K562 (cell line): ENCODE measurements around the gene SORBS2. TPM values are rescaled to one million over a fixed set of nuclear protein-coding genes. Genes with fewer than 3 reads are reported as not detected.

ENCODE experiments used
- CSDE1 ChIP-seq, 2 experiments: fragments of 450-650 bp; IDR thresholded peaks; 2 replicates each; pipeline ENCODE4 v1.6.1; 2016; ENCODE audit warnings: mild to moderate bottlenecking in 1 of 2
- EWSR1 ChIP-seq: fragments of 450-650 bp; IDR thresholded peaks from 2 replicates; pipeline ENCODE4 v1.6.1; 2018; ENCODE audit warnings: borderline replicate concordance, mild to moderate bottlenecking, low read depth, moderate library complexity; ENCODE audit not compliant: partially characterized antibody
- KLF16 ChIP-seq: IDR thresholded peaks from 2 replicates; pipeline ENCODE4 v1.6.1; 2016; ENCODE audit warnings: antibody characterized with exemption
- LCOR ChIP-seq: sonication (generic); formaldehyde crosslinking; IDR thresholded peaks from 2 replicates; pipeline ENCODE4 v1.8.0; 2022; ENCODE audit warnings: mild to moderate bottlenecking, missing genetic modification reagents
- MECOM ChIP-seq: fragments of 250-450 bp; sonication (Bioruptor Pico); IDR thresholded peaks from 2 replicates; pipeline ENCODE4 v1.8.0; 2022; ENCODE audit warnings: inconsistent platforms
- PHTF2 ChIP-seq: fragments of 250-450 bp; sonication (Bioruptor Pico); IDR thresholded peaks from 2 replicates; pipeline ENCODE4 v1.5.0; 2021; ENCODE audit warnings: mild to moderate bottlenecking
- RBM14 ChIP-seq: fragments of 200-400 bp; formaldehyde crosslinking; IDR thresholded peaks from 2 replicates; pipeline ENCODE4 v1.6.1; 2018; ENCODE audit warnings: low read depth, mild to moderate bottlenecking, low read length, moderate library complexity, borderline replicate concordance; ENCODE audit not compliant: insufficient read depth
- SMARCC2 ChIP-seq: fragments of 450-650 bp; IDR thresholded peaks from 2 replicates; pipeline ENCODE4 v1.6.1; 2017; ENCODE audit warnings: antibody characterized with exemption, moderate library complexity, mild to moderate bottlenecking, low read depth
- TAF9B ChIP-seq: fragments of 450-650 bp; IDR thresholded peaks from 2 replicates; pipeline ENCODE4 v1.6.1; 2018; ENCODE audit warnings: mild to moderate bottlenecking; ENCODE audit not compliant: partially characterized antibody
- ZBTB40 ChIP-seq, 2 experiments: fragments of 450-650 bp in 1 of 2; sonication (generic) in 1 of 2; formaldehyde crosslinking in 1 of 2; IDR thresholded peaks; 2 replicates each; pipeline versions ENCODE4 v1.7.1 to v1.9.0; 2016 to 2022; ENCODE audit warnings: inconsistent platforms in 1 of 2, mild to moderate bottlenecking in 1 of 2, missing genetic modification reagents in 1 of 2
- ZNF274 ChIP-seq: IDR thresholded peaks from 2 replicates; pipeline ENCODE4 v1.6.1; 2011; ENCODE audit warnings: low read depth, mild to moderate bottlenecking, low read length, moderate library complexity, borderline replicate concordance
- polyA plus RNA-seq, 8 experiments: library from polyadenylated mRNA; depleted of rRNA in 4 of 8; stranded (reverse) in 5 of 8; unstranded in 3 of 8; fragments of >200 nt; fragmentation: Nextera tagmentation in 2 of 8; fragmentation: Illumina TruSeq in 1 of 8; extraction: Ambion mirVana in 2 of 8; extraction: Trizol in 1 of 8; gene quantifications; 2 replicates each; pipeline versions ENCODE4 v1.2.1 to v1.2.3, GENCODE V29; 2011 to 2014; ENCODE audit warnings: inconsistent platforms in 1 of 8, missing spikeins in 1 of 8
- total RNA-seq, 7 experiments: library from RNA; depleted of rRNA in 6 of 7; stranded (reverse); fragments of >200 nt in 6 of 7; fragmentation: Illumina TruSeq in 2 of 7; extraction: Trizol in 2 of 7; gene quantifications; 2 replicates each; pipeline versions ENCODE4 v1.2.1 to v1.2.3, GENCODE V29; 2011 to 2021; ENCODE audit warnings: low replicate concordance in 1 of 7
- TF ChIP-seq, protein P1 (sequence below): sonication (generic); formaldehyde crosslinking; IDR thresholded peaks from 2 replicates; pipeline ENCODE4 v1.8.0; 2023; ENCODE audit warnings: missing genetic modification reagents, mild to moderate bottlenecking, borderline replicate concordance

The SORBS2 gene
- total and polyA plus RNA-seq, 9 of the 15 experiments (the other 6 are each of a cell fraction or from before 2014, with no cell fraction given), result 0.29 TPM; not detected in 8

DNA sequence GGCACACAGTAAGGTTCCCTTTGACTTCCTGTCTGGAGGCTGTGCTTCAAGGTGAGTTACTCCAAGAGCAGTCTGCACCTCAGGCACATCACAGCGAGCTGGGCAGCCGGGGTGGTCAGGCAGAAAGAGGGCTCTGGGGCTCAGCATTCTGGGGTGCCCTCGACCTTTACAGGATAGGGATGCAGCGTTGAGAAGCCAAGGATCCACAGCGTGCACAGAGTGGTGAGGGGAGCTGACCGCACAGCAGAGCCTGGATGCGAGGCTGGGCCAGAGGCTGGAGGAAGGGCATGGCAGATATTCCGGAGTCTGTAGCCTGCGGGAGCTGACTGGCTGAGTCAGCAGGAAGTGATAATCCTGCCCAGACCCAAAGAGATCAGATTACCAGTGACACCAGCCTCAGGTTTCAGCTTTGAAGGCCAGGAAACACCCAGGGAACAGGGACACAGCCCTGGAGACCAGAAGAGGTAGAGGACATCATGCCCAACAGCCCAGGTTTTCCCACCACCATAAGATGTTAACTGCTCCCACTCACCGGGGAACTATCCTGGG is 238.3 kb downstream of the SORBS2 start (continued):
- peak; percentile 62 for TF ChIP-seq ZBTB40 (IDR thresholded peaks at IDR 0.05)
- TF ChIP-seq ZBTB40 (CRISPR knock-in tag; IDR thresholded peaks at IDR 0.05), result no peak
- TF ChIP-seq, protein P1, sequence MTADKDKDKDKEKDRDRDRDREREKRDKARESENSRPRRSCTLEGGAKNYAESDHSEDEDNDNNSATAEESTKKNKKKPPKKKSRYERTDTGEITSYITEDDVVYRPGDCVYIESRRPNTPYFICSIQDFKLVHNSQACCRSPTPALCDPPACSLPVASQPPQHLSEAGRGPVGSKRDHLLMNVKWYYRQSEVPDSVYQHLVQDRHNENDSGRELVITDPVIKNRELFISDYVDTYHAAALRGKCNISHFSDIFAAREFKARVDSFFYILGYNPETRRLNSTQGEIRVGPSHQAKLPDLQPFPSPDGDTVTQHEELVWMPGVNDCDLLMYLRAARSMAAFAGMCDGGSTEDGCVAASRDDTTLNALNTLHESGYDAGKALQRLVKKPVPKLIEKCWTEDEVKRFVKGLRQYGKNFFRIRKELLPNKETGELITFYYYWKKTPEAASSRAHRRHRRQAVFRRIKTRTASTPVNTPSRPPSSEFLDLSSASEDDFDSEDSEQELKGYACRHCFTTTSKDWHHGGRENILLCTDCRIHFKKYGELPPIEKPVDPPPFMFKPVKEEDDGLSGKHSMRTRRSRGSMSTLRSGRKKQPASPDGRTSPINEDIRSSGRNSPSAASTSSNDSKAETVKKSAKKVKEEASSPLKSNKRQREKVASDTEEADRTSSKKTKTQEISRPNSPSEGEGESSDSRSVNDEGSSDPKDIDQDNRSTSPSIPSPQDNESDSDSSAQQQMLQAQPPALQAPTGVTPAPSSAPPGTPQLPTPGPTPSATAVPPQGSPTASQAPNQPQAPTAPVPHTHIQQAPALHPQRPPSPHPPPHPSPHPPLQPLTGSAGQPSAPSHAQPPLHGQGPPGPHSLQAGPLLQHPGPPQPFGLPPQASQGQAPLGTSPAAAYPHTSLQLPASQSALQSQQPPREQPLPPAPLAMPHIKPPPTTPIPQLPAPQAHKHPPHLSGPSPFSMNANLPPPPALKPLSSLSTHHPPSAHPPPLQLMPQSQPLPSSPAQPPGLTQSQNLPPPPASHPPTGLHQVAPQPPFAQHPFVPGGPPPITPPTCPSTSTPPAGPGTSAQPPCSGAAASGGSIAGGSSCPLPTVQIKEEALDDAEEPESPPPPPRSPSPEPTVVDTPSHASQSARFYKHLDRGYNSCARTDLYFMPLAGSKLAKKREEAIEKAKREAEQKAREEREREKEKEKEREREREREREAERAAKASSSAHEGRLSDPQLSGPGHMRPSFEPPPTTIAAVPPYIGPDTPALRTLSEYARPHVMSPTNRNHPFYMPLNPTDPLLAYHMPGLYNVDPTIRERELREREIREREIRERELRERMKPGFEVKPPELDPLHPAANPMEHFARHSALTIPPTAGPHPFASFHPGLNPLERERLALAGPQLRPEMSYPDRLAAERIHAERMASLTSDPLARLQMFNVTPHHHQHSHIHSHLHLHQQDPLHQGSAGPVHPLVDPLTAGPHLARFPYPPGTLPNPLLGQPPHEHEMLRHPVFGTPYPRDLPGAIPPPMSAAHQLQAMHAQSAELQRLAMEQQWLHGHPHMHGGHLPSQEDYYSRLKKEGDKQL (CRISPR knock-in tag), result no peak
- TF ChIP-seq KLF16, result no peak
- TF ChIP-seq ZNF274, result no peak
- TF ChIP-seq TAF9B, result no peak
- TF ChIP-seq LCOR (CRISPR knock-in tag), result no peak
- TF ChIP-seq PHTF2, result no peak
- no peak for TF ChIP-seq CSDE1 (IDR thresholded peaks at IDR 0.05)
- no peak for TF ChIP-seq EWSR1
- no peak for TF ChIP-seq RBM14
- no peak for TF ChIP-seq MECOM (CRISPR knock-in tag)
- no peak for TF ChIP-seq SMARCC2
